Stomach (tissue), 4 donors: ENCODE data around the gene WFDC12.

ENCODE experiments used
- EP300 ChIP-seq: sonication (generic); formaldehyde crosslinking; IDR thresholded peaks from one replicate; pipeline ENCODE4 v1.6.1; 2017; ENCODE audit warnings: antibody characterized with exemption
- POLR2A ChIP-seq, 4 donors: fragments of 450-650 bp; IDR thresholded peaks; one replicate each; pipeline ENCODE4 v1.6.1; 2016; ENCODE audit warnings: antibody characterized with exemption in 4 of 4, control low read depth in 2 of 4, mild to moderate bottlenecking in 1 of 4, moderate library complexity in 1 of 4

GRCh38 chr20:45085289-45085688 lies 39.0 kb downstream of the WFDC12 start:
- no peak for TF ChIP-seq POLR2A (IDR thresholded peaks at IDR 0.05)
- no peak for TF ChIP-seq EP300
